GM21423 (cell line): ENCODE measurements around the gene WFDC1.

Experiments
- ATAC-seq: cut with Tn5 transposase; IDR thresholded peaks from one replicate; pipeline ENCODE4 v1.9.1; 2021; ENCODE audit warnings: mild to moderate bottlenecking, moderate library complexity; ENCODE audit not compliant: unreplicated experiment

The WFDC1 gene

DNA sequence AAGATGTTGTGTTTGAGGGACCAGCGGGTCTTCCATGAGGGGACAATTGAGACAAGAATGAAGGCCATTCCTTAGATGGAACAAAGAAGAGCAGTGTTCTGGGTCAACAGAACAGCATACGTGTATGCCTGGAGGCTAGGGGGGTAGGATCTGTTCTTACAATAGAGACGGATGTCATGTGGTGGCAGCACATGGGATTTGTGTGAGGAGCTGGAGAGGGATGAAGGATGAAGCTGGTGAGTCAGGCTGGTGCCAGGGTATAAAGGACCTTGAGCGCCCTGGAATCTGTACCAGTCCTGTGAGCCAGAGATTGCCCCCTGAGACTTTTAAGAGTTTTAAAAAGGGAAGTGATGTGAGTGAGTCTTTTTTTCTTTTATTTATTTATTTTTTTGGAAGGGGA is 22.8 kb upstream of the WFDC1 start:
- no peak for ATAC-seq

DNA sequence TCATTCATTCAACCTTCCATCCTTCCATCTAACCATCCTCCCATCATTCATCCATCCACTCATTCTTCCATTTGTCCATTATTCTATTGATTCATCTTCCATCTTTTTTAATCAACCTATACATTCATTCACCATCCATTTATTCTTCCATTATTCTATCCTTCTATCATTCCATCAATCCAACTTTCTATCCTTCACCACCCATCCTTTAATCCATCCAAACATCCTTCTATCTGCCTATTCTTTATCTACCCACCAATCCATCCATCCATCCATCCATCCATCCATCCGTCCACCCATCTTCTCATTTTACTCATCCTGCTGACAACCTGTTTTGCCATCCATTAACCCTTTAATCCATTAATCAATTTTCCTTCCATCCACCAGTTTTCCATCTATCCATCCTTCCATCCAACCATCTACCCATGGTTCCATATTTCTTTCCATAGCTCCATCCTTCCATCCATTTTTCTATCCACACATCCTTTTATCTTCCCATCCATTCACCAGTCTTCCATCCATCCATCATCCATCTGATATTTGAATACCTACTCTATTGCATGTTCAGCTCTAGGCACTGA is 21.8 kb upstream of the WFDC1 start:
- ATAC-seq, result no peak

DNA sequence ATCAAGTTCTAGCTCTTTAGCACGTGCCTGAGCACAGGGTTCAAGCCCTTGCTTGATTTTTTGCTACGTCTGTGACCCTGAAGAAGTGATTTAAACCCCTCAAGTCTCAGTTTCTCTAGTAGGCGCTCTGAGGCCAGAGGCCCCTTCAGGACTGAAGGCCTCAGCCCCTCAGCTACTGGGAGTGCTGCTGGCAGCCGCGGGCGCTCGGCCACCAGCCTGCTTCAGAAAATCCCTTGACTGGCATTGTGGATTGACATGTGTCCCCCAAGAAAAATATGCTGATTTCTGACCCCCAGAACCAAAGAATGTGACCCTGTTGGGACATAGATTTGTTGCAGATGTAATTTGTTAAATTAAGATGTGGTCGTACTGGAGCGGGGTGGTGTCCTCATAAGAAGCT is 20.2 kb upstream of the WFDC1 start:
- ATAC-seq, result no peak

DNA sequence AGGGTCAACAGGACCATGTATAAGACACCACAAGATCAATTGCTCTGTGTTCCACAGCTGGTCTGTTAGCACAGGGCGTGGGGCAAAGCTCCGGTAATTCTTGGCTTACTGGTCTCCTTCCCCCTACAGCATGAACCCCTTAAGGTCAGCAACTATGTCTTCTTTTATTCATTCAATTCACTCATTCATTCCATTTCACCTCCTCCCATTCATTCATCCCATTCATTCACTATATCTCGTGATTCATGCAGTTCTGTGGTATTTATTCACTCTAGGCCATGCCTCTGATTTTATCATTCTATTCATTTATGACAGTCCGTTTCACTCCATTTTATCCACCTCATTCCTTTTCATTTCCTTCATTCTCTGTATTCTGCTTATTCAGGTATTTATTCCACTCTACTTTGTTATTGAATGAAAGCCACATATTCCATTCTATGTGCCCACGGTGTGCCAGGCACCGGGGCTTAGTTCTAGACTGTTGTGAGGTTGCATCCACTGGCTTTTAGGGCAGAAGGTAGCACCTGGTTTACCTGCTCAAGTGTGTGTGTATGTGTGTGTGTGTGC is 19.0 kb upstream of the WFDC1 start:
- ATAC-seq, result no peak

DNA sequence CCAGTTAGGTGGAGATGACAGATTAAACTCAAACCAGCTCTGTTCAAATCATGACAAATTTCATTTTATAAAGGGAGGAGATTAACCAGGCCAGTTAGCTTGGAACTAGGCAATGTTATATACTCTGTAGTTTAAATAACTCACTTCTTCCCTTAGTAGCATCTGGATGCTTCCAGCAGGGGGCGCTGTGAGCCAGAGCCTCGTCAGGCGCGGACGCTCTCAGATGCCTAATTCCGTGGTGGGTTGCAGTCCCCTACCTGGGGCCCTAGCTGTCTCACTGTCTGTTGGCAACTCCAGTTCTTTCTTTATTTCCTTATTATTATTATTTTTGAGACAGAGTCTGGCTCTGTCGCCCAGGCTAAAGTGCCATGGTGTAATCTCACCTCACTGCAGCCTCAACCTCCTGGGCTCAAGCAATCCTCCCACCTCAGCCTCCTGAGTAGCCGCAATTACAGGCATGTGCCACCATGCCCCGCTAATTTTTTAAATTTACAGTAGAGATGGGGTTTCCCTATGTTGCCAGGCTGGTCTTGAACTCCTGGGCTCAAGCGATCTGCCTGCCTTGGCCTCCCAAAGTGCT is 17.3 kb upstream of the WFDC1 start:
- ATAC-seq, result no peak

DNA sequence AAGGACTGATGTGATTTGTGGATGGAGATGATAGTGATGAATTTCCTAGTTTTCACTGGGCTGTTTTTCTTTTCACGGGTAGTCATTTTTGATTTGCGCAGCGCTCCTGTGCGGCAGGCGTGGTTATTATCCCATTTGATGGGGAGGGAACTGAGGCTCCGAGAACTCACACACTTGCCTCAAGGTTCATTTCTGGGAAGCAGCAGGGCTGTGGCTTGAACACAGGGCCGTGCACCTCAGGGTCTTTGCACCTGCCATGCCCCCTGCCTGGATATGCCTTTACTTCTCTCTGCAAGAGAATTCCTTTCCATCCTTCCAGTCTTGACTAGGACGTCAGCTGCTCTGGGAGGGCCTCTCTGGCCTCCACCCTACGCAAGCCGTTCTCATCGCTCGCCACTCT is 16.3 kb upstream of the WFDC1 start:
- no peak for ATAC-seq

DNA sequence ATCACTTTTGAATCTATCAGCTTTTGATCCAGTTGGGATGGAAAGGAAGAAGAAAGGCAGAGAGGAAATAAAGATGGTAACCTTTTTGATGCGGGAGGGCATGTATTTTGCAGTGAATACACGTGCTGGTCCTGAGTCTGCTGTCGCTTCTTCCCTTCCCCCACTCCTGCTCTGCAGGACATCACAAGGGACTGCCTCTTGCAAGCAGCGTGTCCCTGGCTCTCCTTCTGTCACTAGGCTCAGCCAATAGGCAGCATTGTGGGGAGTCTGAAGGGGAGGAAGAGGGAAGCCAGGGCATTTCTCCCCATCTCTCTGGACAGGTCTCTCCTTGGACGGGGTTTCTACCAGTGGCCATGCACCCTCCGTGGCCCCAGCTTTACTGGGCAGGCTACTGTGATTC is 15.7 kb upstream of the WFDC1 start:
- ATAC-seq, result no peak

DNA sequence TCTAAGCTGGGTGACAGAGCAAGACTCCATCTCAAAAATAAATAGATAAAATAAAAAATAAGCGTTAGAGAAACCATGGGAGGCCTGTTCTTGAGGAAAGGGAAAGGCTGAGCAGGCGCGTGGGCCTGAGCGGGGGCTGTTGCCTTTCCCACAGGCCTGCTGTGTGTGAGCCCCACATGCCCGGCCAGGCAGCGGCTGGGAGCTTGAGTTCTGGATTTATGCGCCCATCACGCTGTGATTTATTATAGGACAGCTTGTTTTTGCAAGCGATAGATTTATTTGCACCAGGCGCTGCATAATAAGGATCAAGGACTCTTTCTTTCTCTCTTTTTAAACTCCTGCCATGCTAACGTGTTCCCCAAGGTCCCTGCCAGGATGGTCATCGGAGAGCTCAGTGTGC is 14.8 kb upstream of the WFDC1 start:
- ATAC-seq, result no peak

DNA sequence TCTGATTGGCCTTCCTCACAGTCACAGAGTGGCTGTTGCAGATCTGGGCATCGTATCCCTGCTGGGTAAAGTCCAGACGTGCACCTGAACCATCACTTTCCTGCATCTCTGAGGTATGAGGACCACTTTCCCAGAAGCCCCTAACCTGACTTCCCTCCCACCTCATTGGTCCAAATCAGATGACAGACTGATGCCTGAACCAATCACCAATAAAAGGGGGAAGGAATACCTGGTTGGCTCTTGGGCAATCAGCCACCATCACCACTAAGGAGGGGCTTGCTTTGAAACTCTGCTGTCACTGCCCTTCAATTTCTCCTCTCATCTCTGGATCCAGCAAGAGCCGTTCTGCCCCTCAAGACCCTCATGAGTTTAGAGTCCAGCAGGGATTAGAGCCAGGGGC is 13.6 kb upstream of the WFDC1 start:
- ATAC-seq, result no peak

DNA sequence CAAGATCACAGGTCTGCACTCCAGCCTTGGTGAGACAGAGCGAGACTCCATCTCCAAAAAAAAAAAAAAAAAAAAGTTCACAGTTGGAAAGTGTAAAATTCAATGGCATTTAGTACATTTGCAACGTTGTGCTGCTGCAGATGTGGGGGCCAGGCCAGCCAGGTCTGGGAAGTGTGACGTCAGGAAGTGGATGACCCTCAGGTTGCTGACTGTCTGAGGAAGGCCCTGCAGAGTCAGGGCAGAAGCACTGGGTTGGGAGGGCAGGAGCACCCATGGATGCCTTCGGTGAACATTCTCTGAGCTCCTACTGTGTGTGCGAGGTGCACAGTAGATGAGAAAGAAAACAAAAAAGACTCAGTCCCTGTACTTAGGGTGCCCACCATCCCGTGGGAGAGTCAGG is 12.1 kb upstream of the WFDC1 start:
- no peak for ATAC-seq

DNA sequence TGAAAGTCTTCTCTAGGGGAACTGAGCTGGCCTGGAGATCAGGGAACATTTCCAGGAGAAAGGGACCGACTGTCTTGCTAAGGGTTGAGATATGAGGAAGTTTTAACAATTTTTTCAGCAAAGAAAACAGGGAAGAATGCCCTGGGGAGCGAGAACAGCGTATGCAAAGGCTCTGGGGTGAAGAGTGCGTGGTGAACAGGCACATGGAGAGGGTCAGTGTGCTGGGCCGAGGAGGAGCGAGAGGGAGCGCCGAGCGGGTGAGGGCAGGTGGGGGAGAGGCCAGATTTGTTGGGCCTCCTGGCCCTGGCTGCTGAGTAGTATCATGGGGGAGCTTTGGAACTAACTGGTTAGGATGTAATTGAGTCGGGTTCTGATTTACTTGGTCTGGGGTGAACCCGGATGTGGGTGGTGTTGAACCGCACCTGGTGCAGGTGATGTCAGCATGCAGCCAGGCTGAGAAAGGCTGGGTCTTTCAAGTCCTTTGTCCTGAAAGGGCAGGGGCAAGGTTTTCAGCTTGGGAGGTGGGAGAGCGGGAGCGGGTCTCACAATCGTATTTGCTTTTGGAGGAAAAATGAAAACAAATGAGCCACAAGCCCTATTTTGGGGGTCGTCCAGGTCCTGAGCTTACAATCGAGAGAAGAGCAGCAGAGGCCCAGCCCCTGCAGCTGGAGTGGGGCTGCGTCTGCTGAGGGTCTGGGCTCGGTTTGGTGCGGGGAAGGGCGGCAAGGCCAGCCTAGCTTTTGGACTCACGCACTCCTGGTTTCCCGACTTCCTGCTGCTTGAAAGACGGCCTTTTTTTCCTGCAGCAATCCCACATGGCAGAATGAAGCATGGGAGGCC is 11.1 kb upstream of the WFDC1 start:
- no peak for ATAC-seq

DNA sequence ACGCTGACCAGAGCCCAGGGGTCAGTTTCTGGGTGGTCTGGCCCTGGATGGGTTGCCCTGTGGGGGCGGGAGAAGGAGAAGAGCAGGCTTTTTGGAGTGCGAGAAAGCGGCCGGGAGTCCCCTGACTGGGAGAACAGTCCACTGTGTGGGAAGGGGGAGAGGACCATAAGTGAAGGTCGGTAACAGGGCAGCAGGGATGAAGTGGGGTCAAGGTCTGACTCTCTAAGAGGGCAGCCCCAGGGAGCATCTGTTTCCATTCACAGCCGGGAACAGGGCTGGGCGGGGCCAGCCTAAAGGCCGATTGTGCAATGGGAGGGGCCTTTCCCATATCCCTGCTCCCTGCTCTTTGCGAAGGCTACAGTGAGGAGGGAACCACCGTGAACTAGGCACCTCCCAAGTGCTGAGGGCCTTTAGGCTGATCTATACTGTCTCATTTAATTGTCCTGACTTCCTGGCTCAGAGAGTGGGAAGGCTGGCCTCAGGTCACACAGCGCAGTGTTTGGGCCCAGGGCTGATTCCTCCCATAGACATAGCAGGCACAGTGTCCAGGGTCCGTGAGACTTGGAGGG is 10.4 kb upstream of the WFDC1 start:
- ATAC-seq, result no peak

DNA sequence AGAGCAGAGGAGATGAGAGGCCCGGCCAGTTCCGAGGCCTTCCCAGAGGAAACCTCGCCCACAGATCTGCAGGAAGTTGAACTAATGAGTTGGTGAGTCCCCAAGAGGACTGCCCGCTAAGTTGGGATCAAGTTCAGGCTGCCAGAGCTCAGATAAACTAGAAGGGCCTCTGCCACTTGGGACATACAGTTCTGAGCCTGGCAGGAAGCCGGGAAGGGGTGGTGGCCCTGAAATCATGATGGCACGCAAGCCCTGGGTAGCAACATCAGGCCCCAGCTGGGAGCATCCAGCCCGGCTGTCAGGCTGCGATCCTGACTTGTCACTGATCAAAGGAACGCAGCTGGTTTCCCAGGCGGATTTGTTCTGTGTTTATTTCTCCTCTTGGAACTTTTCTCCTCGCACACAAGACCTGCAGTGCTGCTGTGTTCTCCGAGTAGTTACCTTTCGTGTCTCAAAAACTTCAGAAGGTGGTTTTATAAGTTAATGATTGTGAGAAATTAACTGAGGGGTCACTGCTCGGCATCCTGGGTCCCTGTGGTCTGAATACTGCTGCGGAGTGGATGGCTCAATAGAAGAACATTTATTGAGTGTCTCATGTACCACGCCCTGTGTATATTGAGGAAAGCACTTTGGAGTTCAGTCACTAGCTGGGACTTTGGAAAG is 8.0 kb upstream of the WFDC1 start:
- ATAC-seq, result no peak

DNA sequence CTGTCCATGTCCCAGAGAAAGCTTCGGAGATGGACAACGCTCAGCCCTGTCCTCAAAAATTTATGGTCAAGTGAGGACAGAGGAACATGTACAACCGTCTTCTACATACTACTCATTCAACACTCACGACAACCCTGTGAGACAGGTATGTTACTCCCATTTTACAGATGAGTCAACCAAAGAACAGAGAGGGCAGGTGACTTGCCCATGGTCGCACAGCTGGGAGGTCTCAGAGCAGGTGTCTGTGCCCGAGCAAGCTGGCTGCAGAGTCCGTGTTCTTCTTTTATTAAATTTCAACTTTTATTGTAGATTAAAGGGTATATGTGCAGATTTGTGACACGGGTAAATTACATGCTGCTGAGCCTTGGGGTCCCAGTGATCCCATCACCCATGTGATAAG is 5.8 kb upstream of the WFDC1 start:
- no peak for ATAC-seq

DNA sequence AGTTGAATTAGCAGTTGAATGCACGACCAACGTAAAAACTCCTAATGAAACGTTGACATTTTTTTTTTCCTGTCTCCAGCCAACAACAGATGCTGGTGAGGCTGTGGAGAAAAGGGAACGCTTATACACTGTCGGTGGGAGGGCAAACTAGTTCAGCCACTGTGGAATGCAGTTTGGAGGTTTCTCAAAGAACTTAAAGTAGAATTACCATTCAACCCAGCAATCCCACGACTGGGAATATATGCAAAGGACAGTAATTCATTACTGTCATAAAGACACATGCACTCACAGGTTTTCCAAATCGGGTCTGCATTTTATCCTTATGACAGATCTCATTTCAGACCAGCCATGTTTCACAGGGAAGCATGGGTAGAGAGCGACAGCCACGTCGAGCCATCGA is 3.5 kb upstream of the WFDC1 start:
- ATAC-seq, result no peak

DNA sequence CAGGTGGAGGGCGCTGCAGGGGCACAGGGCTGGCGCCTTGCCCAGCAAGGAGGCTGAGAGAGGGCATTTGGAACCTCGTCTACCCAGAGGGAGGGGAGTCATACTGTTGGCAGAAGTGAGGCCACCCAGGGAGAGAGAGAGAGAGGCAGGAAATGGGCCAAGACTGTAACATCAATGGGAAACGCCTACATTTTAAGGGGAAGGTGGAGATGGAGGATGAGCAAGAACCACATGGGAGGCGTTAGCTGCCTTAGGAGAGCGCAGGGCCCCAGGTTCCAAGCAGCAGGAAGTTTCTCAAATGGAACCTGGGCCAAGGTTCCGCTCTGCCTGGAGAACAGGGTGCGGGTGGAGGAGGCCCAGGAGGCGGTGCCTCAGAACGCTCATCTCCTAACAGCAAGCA is 2.7 kb upstream of the WFDC1 start:
- no peak for ATAC-seq

DNA sequence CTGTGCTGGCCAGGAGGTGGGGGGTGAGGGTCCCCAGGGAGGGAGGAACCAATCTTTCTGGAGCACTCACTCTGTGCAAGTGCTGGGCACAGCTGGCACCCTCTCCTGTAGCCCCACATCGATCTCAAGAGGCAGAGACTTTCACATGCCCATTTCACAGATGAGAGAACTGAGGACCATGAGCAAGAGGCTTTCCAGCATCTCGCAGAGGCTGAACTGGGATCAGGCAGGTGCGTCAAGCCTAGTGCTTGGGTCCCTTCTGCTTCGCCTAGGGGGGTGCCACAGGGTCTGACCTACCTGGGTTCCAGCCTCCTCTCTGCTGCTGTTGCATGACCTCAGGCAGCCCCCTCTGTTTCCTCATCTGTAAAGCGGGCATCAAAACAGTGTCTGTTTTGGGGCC is 1.3 kb upstream of the WFDC1 start:
- ATAC-seq, result no peak

DNA sequence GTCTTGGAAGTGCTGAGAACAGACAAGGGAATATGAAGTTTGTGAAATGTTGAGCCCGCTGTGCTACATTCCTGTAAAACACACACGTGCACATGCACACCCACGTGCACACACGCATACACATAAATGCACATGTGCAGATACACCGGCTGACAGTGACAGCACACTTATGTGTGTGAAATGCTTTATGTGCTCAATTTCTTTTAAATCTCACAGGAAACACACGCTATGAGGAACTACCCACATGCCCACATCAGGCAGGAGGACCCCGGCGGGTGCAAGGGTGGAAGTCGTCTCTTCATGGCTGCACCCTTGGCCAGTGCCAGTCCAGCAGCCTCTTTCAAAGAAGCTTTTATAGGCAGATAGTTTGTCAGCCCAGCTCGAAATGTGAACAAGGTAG is 561 bp upstream of the WFDC1 start:
- ATAC-seq, result no peak

DNA sequence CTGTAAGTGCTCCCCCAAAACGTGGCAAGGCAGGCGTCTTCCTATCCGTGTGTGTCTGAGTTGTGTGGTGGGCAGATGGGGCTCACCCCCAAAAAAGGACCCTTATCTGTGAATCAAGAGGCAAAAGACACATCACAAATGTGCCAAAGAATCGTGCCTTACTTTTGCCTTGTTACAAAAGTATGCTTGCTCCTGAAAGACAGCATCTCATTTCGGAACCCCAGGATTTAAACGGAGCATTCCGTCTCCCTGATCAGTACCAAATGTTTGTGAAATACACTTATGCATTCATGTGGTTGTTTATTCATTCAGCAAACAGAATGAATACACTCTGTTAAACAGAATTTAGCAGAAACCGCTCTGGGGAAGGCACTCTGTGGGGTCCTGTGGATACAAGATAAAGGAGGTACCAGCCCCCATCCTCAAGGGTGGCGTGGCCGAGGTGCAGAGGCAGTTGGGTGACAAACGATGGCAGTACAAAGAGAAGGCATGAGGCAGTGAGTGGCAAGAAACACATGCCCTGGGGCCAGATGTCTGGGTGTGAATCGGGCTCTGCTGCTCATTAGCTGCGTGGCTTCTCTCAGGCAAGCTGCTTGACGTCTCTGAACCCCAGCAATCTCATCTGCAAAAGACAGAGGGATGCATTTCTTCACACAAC is 654 bp downstream of the WFDC1 start:
- no peak for ATAC-seq

DNA sequence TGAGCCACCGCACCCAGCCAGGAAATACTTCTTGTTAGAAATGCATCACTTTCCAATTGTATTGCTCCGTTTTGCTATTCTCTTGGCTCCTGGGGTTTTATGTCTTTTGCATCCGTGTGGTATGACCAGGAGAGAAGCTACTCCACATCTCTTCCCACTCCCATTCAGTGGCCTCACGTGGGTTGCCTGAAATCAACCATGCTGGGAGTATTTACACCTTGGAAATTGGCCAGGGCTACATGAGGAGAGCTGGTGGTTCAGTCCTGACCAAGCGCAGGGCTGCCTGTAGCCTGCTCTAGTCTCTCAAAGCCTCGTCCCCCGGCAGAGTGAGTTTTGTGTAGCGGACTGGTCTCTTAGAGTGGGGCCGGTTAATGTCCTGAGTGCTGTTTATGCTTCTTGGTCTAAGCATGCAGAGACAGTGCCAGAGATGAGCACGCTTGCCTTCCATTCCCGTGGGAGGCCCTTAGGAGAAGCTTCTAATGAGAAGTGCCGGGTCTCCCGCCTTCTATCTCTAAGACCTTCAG is 3.8 kb downstream of the WFDC1 start:
- ATAC-seq, result no peak
